HepG2 (cell line): ENCODE measurements around the gene CCSER1.

Source experiments
- AFF4 ChIP-seq: sonication (generic); formaldehyde crosslinking; IDR thresholded peaks from 2 replicates; pipeline ENCODE4 v1.4.0; 2020; ENCODE audit warnings: missing genetic modification reagents
- EZH2 ChIP-seq: conservative IDR thresholded peaks from 2 replicates; pipeline ENCODE4 v1.6.1; 2012; ENCODE audit warnings: mild to moderate bottlenecking, low read depth, low read length, moderate library complexity
- HDAC2 ChIP-seq: sonication (generic); formaldehyde crosslinking; IDR thresholded peaks from 2 replicates; pipeline ENCODE4 v1.4.0; 2020; ENCODE audit warnings: missing genetic modification reagents
- MAX ChIP-seq: IDR thresholded peaks from 2 replicates; pipeline ENCODE4 v1.6.1; 2012; ENCODE audit warnings: inconsistent platforms
- MZF1 ChIP-seq: sonication (generic); formaldehyde crosslinking; IDR thresholded peaks from 2 replicates; pipeline ENCODE4 v1.8.1; 2023; ENCODE audit warnings: mild to moderate bottlenecking, missing genetic modification reagents, borderline replicate concordance
- RERE ChIP-seq: IDR thresholded peaks from 2 replicates; pipeline ENCODE4 v1.6.1; 2016; ENCODE audit warnings: low read depth, missing genetic modification reagents, missing compliant biosample characterization
- SP1 ChIP-seq, 2 experiments: fragments of 450-650 bp in 1 of 2; sonication (generic) in 1 of 2; formaldehyde crosslinking in 1 of 2; IDR thresholded peaks; 2 replicates each; pipeline versions ENCODE4 v1.4.0 to v1.6.1; 2016 to 2020; ENCODE audit warnings: missing genetic modification reagents in 1 of 2
- ZNF274 ChIP-seq: sonication (generic); formaldehyde crosslinking; IDR thresholded peaks from 2 replicates; pipeline ENCODE4 v1.5.1; 2020; ENCODE audit warnings: mild to moderate bottlenecking, missing genetic modification reagents
- ZNF331 ChIP-seq: sonication (generic); formaldehyde crosslinking; IDR thresholded peaks from 2 replicates; pipeline ENCODE4 v1.4.0; 2020; ENCODE audit warnings: missing genetic modification reagents
- ZNF674 ChIP-seq: sonication (generic); formaldehyde crosslinking; IDR thresholded peaks from 2 replicates; pipeline ENCODE4 v1.5.0; 2020; ENCODE audit warnings: low read depth, mild to moderate bottlenecking, missing genetic modification reagents

GRCh38 chr4:90126805-90127204, 389 bp upstream of the CCSER1 start:
- no peak for TF ChIP-seq ZNF674 (CRISPR knock-in tag)
- no peak for TF ChIP-seq SP1 (IDR thresholded peaks at IDR 0.05)
- no peak for TF ChIP-seq SP1 (CRISPR knock-in tag; IDR thresholded peaks at IDR 0.05)
- no peak for TF ChIP-seq ZNF274
- TF ChIP-seq HDAC2 = no peak
- no peak for TF ChIP-seq MZF1 (CRISPR knock-in tag)
- TF ChIP-seq RERE (CRISPR knock-in tag) = no peak
- TF ChIP-seq AFF4 (CRISPR knock-in tag) = no peak
- TF ChIP-seq EZH2 = no peak
- TF ChIP-seq ZNF331 (CRISPR knock-in tag) = no peak
- no peak for TF ChIP-seq MAX
